ENCODE data around the gene TGM3. TPM values are rescaled to one million over a fixed set of nuclear protein-coding genes. Genes with fewer than 3 reads are reported as not detected.

TGM3 gene
- total RNA-seq, 1 donor from 2014 or later: not detected

GRCh38 chr20:2329286-2329685 lies 33.5 kb downstream of the TGM3 start:
- Histone ChIP-seq H3K9me3 (no peaks in the 10 kb centered on the region), H3K27ac (no peak overlapping the region)
- DNase-seq (ENCODE audit: low spot score in 2 of 2): no peak

GRCh38 chr20:2330090-2330695 lies 34.4 kb downstream of the TGM3 start:
- Histone ChIP-seq H3K9me3 (no peaks in the 10 kb centered on the region), H3K27ac (no peak overlapping the region), H3K27me3 (no peaks in the 10 kb centered on the region), H3K4me1 (no peaks in the 10 kb centered on the region), H3K4me3 (no peak overlapping the region), H3K36me3 (no peaks in the 10 kb centered on the region)
- TF ChIP-seq CTCF (IDR thresholded peaks at IDR 0.05): no peak
- intact Hi-C loops (cut with DNase I): no loop called here
- no peak for DNase-seq (ENCODE audit: low spot score in 2 of 2)

More at GRCh38 chr20:2329286-2329685, 33.5 kb downstream of the TGM3 start:
- intact Hi-C loops (cut with DNase I): no loop called here
- no peak for TF ChIP-seq CTCF (IDR thresholded peaks at IDR 0.05)
- Histone ChIP-seq H3K36me3 (no peaks in the 10 kb centered on the region), H3K4me1 (no peaks in the 10 kb centered on the region), H3K4me3 (no peak overlapping the region), H3K27me3 (no peaks in the 10 kb centered on the region)

- Histone ChIP-seq H3K4me1 (no peaks in the 10 kb centered on the region), H3K4me3 (no peak overlapping the region)
- intact Hi-C loops (cut with DNase I): no loop called here
These were observed 35.3 kb downstream of the TGM3 start for GRCh38 chr20:2331106-2331505.

GRCh38 chr20:2331901-2332565 lies 36.2 kb downstream of the TGM3 start:
- TF ChIP-seq CTCF (IDR thresholded peaks at IDR 0.05): no peak
- H3K4me3 ChIP-seq: no peak overlapping the region
- DNase-seq (ENCODE audit: low spot score in 2 of 2): no peak
- no peaks in the 10 kb centered on the region for H3K27me3 ChIP-seq
- no peaks in the 10 kb centered on the region for H3K4me1 ChIP-seq
- no peaks in the 10 kb centered on the region for H3K9me3 ChIP-seq
- intact Hi-C loops (cut with DNase I): no loop called here
- H3K36me3 ChIP-seq: no peaks in the 10 kb centered on the region
- H3K27ac ChIP-seq: no peak overlapping the region

More at GRCh38 chr20:2331106-2331505, 35.3 kb downstream of the TGM3 start:
- Histone ChIP-seq H3K27ac (no peak overlapping the region), H3K36me3 (no peaks in the 10 kb centered on the region), H3K27me3 (no peaks in the 10 kb centered on the region), H3K9me3 (no peaks in the 10 kb centered on the region)
- no peak for DNase-seq (ENCODE audit: low spot score in 2 of 2)
- no peak for TF ChIP-seq CTCF (IDR thresholded peaks at IDR 0.05)

GRCh38 chr20:2332711-2333110 lies 36.9 kb downstream of the TGM3 start:
- intact Hi-C loops (cut with DNase I): no loop called here
- Histone ChIP-seq H3K4me1 (no peaks in the 10 kb centered on the region), H3K27me3 (no peaks in the 10 kb centered on the region), H3K36me3 (no peaks in the 10 kb centered on the region), H3K4me3 (no peak overlapping the region), H3K27ac (no peak overlapping the region), H3K9me3 (no peaks in the 10 kb centered on the region)
- DNase-seq (ENCODE audit: low spot score in 2 of 2): no peak
- TF ChIP-seq CTCF (IDR thresholded peaks at IDR 0.05): no peak
